Hematopoietic multipotent progenitor cell (in vitro differentiated cells): Measurements from ENCODE around the gene TSPYL1. TPM values are rescaled to one million over a fixed set of nuclear protein-coding genes. Genes with fewer than 3 reads are reported as not detected.
"Not testable (repeated sequence)": the region's sequence is repeated elsewhere in the genome, so short reads cannot be mapped to it uniquely, and the experiment has no call there.

Experiments
- DNase-seq, 3 donors: peaks; one replicate each; pipeline ENCODE4 v3.0.0-alpha.2; 2011 to 2015; ENCODE audit warnings: low read depth in 2 of 3, low spot score in 2 of 3
- total RNA-seq: library from RNA; depleted of rRNA; stranded (reverse); fragments of >200 nt; gene quantifications from one replicate; pipeline ENCODE4 v1.2.3, GENCODE V29; 2012

The TSPYL1 gene
- 111 TPM for total RNA-seq

GRCh38 chr6:116279232-116280160 is at the start of gene TSPYL1:
Gene TSPYL1 (minus strand): TSS chr6:116279930. CDS start chr6:116279830, 100 bp downstream.
- DNase-seq: peak; percentile 84 to 99 (median 95)

GRCh38 chr6:116329156-116329555 is 49.4 kb upstream of the TSPYL1 start:
- DNase-seq: no peak

- DNase-seq: no peak
Measured at GRCh38 chr6:116328528-116328903, 48.8 kb upstream of the TSPYL1 start.

GRCh38 chr6:116327803-116328527 is 48.2 kb upstream of the TSPYL1 start:
- DNase-seq: no peak

- no peak for DNase-seq
Measured at GRCh38 chr6:116326996-116327395, 47.3 kb upstream of the TSPYL1 start.

DNA sequence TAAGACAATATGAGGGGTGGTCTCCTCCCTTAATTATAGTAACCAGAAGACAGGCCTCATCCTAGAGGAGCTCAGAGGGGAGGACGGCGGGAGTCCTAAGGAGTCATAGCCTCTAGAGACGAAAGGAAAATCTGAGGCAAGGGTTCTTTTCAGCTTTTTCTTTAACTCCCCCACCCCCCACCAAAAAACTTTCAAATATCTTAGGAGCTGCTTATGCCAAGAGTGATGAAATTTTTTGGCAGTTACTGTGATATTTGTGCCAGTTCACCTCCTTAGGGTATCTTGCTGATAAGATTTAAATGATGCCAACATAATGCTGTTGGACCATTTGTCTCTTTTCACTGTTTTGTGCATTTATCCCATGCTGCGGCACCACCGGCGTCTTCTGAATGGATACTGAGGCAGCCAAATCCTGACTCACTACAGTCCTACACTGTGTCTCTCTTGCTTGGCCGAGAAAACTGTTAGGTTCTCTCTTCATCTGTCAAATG is 46.5 kb upstream of the TSPYL1 start:
- DNase-seq: no peak

GRCh38 chr6:116325634-116326132 is 46.0 kb upstream of the TSPYL1 start:
- DNase-seq: not testable (repeated sequence)

DNA sequence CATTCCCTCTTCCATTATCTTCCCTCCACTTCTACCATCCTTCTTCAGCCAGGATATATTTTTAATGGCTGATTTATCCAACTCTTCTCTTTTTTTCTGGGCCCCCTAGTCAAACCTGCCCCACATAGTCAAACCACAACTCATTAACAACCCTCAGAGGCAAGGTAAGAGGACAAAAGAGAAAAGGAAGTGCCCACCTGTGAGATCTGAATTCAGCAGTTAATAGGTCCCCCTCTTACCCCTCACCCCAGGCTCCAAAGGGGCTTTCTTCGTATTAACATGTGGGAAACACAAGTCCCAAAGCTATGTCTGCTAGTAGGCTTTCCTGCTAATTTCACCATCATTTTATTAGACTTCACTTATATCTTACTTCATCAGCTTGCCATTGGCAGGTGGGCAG is 44.1 kb upstream of the TSPYL1 start:
- DNase-seq: no peak

DNA sequence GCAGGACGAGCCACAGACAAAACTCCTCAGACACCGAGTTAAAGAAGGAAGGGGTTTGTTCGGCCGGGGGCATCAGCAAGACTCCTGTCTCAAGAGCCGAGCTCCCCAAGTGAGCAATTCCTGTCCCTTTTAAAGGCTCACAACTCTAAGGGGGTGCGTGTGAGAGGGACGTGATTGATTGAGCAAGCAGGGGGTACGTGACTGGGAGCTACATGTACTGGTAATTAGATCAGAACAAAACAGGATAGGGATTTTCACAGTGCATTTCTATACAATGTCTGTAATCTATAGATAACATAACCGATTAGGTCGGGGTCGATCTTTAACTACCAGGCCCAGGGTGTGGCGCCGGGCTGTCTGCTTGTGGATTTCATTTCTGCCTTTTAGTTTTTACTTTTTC is 42.2 kb upstream of the TSPYL1 start:
- DNase-seq: not testable (repeated sequence)

DNA sequence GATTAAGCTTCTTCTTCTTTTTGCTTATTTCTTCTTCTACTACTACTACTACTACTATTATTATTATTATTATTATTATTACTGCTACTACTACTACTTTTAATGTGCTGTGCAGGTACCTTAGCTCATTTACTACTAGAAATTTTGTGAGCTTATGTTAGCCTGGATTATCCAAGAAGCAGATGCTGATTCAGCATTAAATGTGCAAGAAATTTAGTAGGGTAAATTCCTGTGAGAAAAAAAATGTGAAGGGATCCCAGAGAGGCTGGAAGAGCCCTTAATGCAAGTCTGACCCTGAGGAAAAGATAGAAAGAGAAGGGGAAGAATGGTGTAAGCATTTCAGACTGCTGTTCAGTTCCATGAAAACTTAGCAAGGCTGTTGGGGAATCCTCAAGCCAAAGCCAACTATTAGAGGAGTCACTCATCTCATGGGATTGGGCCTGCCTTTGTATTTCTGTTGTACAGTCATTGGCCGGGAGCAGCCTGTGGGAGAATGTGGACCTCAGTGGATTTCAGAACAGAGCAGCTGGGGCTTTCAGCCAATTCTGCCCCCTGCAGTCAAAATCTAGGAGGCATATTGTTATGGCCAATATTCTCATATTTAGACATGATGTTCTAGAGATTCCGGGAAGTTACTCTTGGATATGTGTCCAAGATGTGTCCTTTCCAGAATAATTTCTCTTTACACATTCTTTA is 37.2 kb upstream of the TSPYL1 start:
- no peak for DNase-seq

DNA sequence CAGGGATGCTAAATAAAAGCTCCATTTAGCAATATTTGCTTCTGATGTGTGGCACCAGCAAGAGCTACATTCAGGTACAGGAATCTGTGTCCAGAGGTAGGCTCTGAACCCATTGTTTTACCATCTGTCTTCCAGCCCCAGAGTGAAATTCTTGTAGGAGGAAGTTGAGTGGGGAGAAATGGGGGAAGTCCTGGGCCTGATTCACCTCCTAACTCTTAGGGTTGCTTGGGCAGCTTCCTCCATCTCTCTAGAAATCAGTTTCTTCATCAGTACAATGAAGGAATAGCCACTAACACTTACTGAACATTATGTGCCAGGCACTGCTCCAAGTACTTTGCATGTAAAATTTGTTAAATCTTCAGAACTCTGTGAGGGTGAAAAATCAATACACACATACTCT is 35.1 kb upstream of the TSPYL1 start:
- peak in 1 of 3 donors; percentile 0 for DNase-seq

DNA sequence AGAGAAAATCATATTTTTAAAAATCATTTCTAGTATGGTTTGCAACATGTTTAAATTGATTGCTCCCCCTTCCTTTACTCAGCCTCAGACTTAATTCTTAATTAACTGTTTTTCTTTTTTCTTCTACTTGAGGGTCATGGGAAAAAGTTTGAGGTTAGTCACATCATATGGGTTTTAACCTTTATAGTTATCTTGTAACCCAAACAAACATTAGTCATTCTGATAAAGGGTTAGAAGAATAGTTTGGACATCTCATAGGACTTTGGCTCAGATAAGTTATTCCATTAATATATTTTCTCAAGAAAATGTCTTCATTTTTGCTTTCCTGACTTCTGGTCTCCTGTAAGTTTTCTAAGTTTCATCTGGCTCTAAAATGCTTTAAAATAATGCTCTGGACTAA is 34.5 kb upstream of the TSPYL1 start:
- no peak for DNase-seq

GRCh38 chr6:116313101-116313776 is 33.5 kb upstream of the TSPYL1 start:
- no peak for DNase-seq

DNA sequence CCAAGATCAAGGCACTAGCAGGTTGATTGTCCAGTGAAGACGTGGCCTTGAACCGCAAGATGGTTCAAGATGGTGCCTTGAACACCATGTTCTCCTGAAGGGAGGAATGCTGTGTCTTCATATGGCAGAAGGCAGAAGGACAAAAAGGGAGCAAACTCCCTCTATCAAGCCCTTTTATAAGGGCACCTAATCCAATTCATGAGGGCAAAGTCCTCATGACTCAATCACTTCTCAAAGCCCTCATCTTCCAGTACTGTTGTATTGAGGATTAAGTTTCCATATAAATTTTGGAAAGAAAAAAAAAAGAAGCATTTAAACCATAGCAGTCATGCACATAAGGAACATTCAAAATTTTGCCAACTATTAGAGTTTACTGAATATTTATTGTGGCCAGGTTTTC is 29.9 kb upstream of the TSPYL1 start:
- DNase-seq: no peak

GRCh38 chr6:116309001-116309400 is 29.3 kb upstream of the TSPYL1 start:
- DNase-seq: no peak

GRCh38 chr6:116307633-116308032 is 27.9 kb upstream of the TSPYL1 start:
- DNase-seq: no peak

DNA sequence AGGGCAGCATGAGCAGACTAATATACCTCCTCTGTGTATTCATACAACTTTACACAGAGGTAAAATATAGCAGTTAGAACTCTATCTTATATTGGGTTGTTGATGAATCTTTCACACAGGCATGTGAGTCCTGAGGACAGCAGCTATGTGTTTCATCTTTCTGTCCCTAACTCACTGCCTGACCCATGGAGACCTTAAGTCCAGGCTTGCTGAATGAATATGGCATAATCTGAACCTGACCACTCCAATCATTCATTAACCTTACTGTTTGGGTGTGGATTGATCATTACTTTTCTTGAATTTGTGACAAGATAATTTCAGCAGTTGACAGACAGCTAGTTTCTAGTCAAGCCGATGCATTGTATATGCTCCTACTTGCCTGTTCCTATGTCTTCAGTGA is 27.3 kb upstream of the TSPYL1 start:
- DNase-seq: no peak

DNA sequence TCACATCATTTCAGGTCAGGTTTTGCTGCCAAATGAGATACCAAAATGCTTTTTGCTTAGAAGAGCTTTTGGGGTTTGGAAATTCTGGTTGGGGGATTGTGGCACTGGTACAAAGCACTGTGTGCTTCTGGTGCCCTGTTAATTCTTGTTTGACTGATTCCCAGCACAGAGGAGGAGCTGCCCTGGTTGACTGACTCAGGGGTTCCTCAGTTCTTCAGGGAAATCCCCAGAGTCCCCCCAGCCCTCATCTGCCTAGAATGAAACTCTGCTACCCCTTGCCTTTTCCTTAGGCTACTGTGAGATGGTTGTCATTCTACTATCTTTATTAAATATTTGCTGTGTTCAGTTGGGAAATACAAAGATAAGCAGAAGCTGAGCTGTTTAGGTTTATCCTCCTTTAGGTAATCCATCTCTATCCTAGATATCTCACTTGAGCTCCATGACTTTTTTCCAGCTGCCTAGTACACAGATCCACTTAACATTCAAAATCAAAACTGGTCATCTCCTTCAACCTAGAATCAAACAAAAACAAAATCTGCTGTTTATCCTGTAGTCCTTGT is 24.9 kb upstream of the TSPYL1 start:
- no peak for DNase-seq

- DNase-seq: no peak
Measured at GRCh38 chr6:116301104-116301503, 21.4 kb upstream of the TSPYL1 start.

DNA sequence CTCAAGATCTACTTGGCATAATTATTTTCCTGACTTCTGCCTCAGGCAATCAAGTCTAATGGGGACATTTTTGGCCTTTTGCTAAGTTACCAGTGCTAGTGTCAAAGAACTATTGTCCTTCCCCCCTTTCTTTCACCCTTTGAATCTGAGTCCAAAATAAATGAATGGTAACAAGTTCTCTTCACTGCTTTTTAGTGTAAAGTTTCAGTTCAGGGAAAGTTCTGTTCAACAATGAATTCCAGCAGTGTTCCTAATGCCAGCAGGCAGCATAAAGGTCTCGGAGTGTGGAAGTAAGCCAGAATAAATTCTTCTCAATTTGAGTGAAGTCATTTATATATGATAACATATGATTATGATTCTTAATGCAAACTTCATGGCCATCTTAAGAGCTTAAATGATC is 20.8 kb upstream of the TSPYL1 start:
- DNase-seq: no peak
